GM21381 (cell line): ENCODE data around the gene ZNF14.
"Not testable (repeated sequence)": the region's sequence is repeated elsewhere in the genome, so short reads cannot be mapped to it uniquely, and the experiment has no call there.

Experiments used
- ATAC-seq: cut with Tn5 transposase; IDR thresholded peaks from one replicate; pipeline ENCODE4 v1.9.1; 2021; ENCODE audit warnings: mild to moderate bottlenecking, moderate library complexity; ENCODE audit not compliant: unreplicated experiment

ZNF14 gene

GRCh38 chr19:19732579-19733501, at the start of gene ZNF14:
TSS of gene ZNF14 (minus strand) at chr19:19733112. CDS start at chr19:19732958, 154 bp downstream.
- ATAC-seq, result peak; percentile 100

- not testable (repeated sequence) for ATAC-seq
Measured at GRCh38 chr19:19781791-19782190, 48.9 kb upstream of the ZNF14 start.

- ATAC-seq, result no peak
Measured at GRCh38 chr19:19778666-19779065, 45.8 kb upstream of the ZNF14 start.

- no peak for ATAC-seq
Measured at GRCh38 chr19:19777692-19778091, 44.8 kb upstream of the ZNF14 start.

- ATAC-seq, result peak; percentile 98
Measured at GRCh38 chr19:19776206-19777008, 43.5 kb upstream of the ZNF14 start.

GRCh38 chr19:19775891-19776205, 42.9 kb upstream of the ZNF14 start:
- no peak for ATAC-seq

GRCh38 chr19:19774354-19775033, 41.6 kb upstream of the ZNF14 start:
- no peak for ATAC-seq

- ATAC-seq, result not testable (repeated sequence)
Measured at GRCh38 chr19:19771963-19772362, 39.1 kb upstream of the ZNF14 start.

- not testable (repeated sequence) for ATAC-seq
Measured at GRCh38 chr19:19769971-19770370, 37.1 kb upstream of the ZNF14 start.

GRCh38 chr19:19758164-19758563, 25.3 kb upstream of the ZNF14 start:
- no peak for ATAC-seq

- no peak for ATAC-seq
Measured at GRCh38 chr19:19752760-19753403, 20.0 kb upstream of the ZNF14 start.

GRCh38 chr19:19751846-19752245, 18.9 kb upstream of the ZNF14 start:
- no peak for ATAC-seq

GRCh38 chr19:19750842-19751790, 18.2 kb upstream of the ZNF14 start:
- ATAC-seq, result no peak

GRCh38 chr19:19749908-19750841, 17.3 kb upstream of the ZNF14 start:
- no peak for ATAC-seq

GRCh38 chr19:19749117-19749907, 16.4 kb upstream of the ZNF14 start:
- no peak for ATAC-seq

GRCh38 chr19:19748249-19748938, 15.5 kb upstream of the ZNF14 start:
- no peak for ATAC-seq
